Muscle of leg (tissue), 11 donors: ENCODE data around the gene HHAT. TPM values are rescaled to one million over a fixed set of nuclear protein-coding genes. Genes with fewer than 3 reads are reported as not detected.

Source experiments
- DNase-seq: peaks from one replicate; pipeline ENCODE4 v3.0.0; 2013
- H3K27ac ChIP-seq: one replicate; pipeline ENCODE4 v1.5.1; 2013; ENCODE audit warnings: mild to moderate bottlenecking, low read length, control low read depth
- H3K27me3 ChIP-seq: one replicate; pipeline ENCODE4 v1.6.1; 2013; ENCODE audit warnings: low read length; ENCODE audit not compliant: control insufficient read depth, insufficient read depth
- H3K36me3 ChIP-seq: one replicate; pipeline ENCODE4 v1.6.1; 2013; ENCODE audit warnings: low read length; ENCODE audit not compliant: control insufficient read depth, insufficient read depth
- H3K4me1 ChIP-seq: one replicate; pipeline ENCODE4 v1.6.1; 2013; ENCODE audit warnings: low read length; ENCODE audit not compliant: control insufficient read depth, insufficient read depth
- H3K4me3 ChIP-seq: one replicate; pipeline ENCODE4 v1.5.1; 2013; ENCODE audit warnings: low read length, control low read depth
- H3K9me3 ChIP-seq: replicated peaks from 2 replicates; pipeline ENCODE4 v1.6.1; 2013; ENCODE audit warnings: low read depth, low read length; ENCODE audit not compliant: control insufficient read depth
- WGBS: methylation state at CpG from one replicate; pipeline ENCODE4 v1.1.5; 2013; ENCODE audit warnings: missing lambda C conversion rate; ENCODE audit not compliant: insufficient coverage; 5-methylcytosine and 5-hydroxymethylcytosine counted together
- polyA plus RNA-seq, 8 donors: library from polyadenylated mRNA; unstranded; fragments of 120-200 nt; gene quantifications; one replicate each; pipeline versions ENCODE4 v1.2.1 to v1.2.3, GENCODE V29; 2013; ENCODE audit warnings: inconsistent platforms in 1 of 8, low replicate concordance in 1 of 8; ENCODE audit not compliant: insufficient read length in 8 of 8, insufficient read depth in 1 of 8
- total RNA-seq: library from RNA; stranded (reverse); fragments of 120-200 nt; gene quantifications from one replicate; pipeline ENCODE4 v1.2.4, GENCODE V29; 2013

HHAT gene
- total and polyA plus RNA-seq, 9 donors: 3.8 to 6.6 (median 4.5) TPM

GRCh38 chr1:210584439-210585113 is 255.9 kb downstream of the HHAT start:
- Histone ChIP-seq H3K4me1 (peaks cover 6% of the 10 kb centered on the region), H3K4me3 (no peak overlapping the region), H3K9me3 (peaks cover 3% of the 10 kb centered on the region), H3K27me3 (no peaks in the 10 kb centered on the region), H3K27ac (no peak overlapping the region), H3K36me3 (no peaks in the 10 kb centered on the region)
- WGBS: 0% methylated on average over 2 of the region's 3 CpGs
- DNase-seq: peak; percentile 81

DNA sequence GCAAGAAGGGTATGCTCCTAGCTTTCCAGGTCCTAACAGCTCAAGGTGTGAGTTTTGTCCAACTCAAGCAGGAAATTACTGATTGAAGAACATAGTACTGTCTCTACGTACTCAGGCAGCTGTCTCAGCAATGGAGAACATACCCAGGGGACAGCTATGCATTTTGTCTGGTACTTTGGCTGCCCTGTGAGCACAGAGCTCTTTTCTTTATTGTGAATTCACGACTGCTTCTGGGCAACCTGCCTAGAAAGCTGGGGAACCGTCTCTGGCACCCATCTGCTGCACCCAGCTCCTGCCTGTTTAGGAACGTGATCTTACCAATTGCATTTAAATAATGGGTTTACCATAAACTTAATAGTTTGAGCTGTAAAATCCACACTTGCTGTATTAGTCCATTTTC is 258.1 kb downstream of the HHAT start:
- 26% methylated on average over 3 of the region's 4 CpGs for WGBS
- H3K4me3 ChIP-seq: no peak overlapping the region
- DNase-seq: peak; percentile 49

DNA sequence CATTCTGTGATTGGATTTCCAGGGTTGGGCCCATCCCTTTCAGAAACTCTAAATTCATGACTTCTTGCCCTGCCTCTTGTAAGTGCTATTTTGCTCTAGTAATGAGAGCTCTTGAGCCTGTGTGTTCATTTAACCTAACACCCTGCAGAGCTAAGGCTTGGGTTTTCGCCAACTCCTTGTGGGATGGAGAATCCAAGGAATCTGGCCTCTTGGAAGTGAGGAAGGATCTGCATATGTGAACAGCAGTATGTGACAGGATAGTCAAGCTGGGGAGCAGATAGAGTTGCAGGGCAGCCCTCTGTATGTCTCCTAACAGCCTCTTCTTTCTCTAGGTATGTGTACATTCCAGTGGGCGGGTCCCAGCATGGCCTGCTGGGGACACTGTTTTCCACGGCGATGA is 258.9 kb downstream of the HHAT start:
- 98% methylated on average over 4 of the region's 4 CpGs for WGBS
- peak; percentile 30 for DNase-seq

More for the DNA sequence above, 258.1 kb downstream of the HHAT start:
- Histone ChIP-seq H3K36me3 (no peaks in the 10 kb centered on the region), H3K27me3 (no peaks in the 10 kb centered on the region), H3K9me3 (peaks cover 8% of the 10 kb centered on the region), H3K4me1 (peaks cover 6% of the 10 kb centered on the region), H3K27ac (no peak overlapping the region)

GRCh38 chr1:210588357-210588756 is 259.7 kb downstream of the HHAT start:
- H3K9me3 ChIP-seq: peaks cover 8% of the 10 kb centered on the region
- no peaks in the 10 kb centered on the region for H3K27me3 ChIP-seq
- H3K27ac ChIP-seq: no peak overlapping the region
- WGBS: no CpG with 5 or more reads among the region's 3 CpGs
- no peaks in the 10 kb centered on the region for H3K36me3 ChIP-seq
- peaks cover 6% of the 10 kb centered on the region for H3K4me1 ChIP-seq
- no peak for DNase-seq
- H3K4me3 ChIP-seq: no peak overlapping the region

More for the DNA sequence above, 258.9 kb downstream of the HHAT start:
- H3K9me3 ChIP-seq: peaks cover 8% of the 10 kb centered on the region
- H3K4me1 ChIP-seq: peaks cover 6% of the 10 kb centered on the region
- no peaks in the 10 kb centered on the region for H3K27me3 ChIP-seq
- H3K36me3 ChIP-seq: no peaks in the 10 kb centered on the region
- H3K4me3 ChIP-seq: no peak overlapping the region
- H3K27ac ChIP-seq: no peak overlapping the region

DNA sequence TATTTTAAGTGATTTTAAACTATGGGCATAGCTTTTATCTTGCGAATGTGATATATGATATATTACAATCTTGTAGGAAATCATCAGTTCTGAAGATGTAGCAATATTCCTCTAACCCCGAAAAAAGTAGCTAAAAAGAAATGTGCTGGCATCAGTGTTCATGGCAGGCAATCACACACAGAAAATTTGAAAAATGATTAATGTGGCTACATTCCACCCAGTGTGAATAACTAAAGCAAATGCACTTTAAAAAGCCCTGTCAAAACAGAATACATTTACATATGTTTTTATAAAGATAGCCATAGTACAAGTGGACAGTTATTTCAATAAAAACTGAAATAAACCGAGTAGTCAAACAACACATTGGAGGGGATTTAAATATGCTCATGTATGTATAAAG is 260.2 kb downstream of the HHAT start:
- no peaks in the 10 kb centered on the region for H3K27me3 ChIP-seq
- WGBS: no CpG with 5 or more reads among the region's 3 CpGs
- peaks cover 8% of the 10 kb centered on the region for H3K9me3 ChIP-seq
- no peak overlapping the region for H3K4me3 ChIP-seq
- no peaks in the 10 kb centered on the region for H3K36me3 ChIP-seq
- peaks cover 6% of the 10 kb centered on the region for H3K4me1 ChIP-seq
- DNase-seq: peak; percentile 37
- H3K27ac ChIP-seq: no peak overlapping the region

DNA sequence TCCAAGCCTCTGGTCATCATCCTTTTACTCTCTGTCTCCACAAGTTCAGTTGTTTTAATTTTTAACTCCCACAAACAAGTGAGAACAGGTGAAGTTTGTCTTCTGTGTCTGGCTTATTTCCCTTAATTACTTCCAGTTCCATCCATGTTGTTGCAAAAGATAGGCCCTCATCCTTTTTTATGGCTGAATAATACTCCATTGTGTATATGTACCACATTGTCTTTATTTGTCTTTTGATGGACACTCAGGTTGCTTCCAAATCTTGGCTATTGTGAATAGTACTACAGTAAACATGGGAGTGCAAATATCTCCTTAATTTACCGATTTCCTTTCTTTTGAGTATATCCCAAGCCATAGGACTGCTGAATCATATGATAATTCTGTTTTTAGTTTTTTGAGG is 262.5 kb downstream of the HHAT start:
- no CpG with 5 or more reads among the region's 1 CpG for WGBS

DNA sequence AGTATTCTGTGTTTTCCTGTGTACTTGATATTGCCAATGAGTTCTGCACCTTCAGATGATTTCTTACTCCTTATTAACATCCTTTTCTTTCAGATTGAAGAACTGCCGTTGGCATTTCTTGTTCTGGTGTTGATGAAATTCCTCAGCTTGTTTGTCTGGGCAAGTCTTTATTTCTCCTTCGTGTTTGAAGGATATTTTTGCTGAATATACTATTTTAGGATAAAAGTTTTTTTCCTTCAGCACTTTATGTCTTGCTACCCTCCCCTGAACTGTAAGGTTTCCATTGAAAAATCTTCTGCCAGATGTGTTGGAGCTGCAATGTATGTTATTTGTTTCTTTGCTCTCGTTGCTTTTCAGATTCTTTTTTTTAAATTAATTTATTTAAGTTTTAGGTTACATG is 265.9 kb downstream of the HHAT start:
- no CpG with 5 or more reads among the region's 3 CpGs for WGBS
- no peak for DNase-seq
- Histone ChIP-seq H3K4me3 (no peak overlapping the region), H3K27me3 (no peaks in the 10 kb centered on the region), H3K4me1 (no peaks in the 10 kb centered on the region), H3K27ac (no peak overlapping the region), H3K9me3 (peaks cover 5% of the 10 kb centered on the region), H3K36me3 (no peaks in the 10 kb centered on the region)

More for the DNA sequence above, 262.5 kb downstream of the HHAT start:
- DNase-seq: no peak
- no peaks in the 10 kb centered on the region for H3K36me3 ChIP-seq
- peaks cover 6% of the 10 kb centered on the region for H3K4me1 ChIP-seq
- peaks cover 8% of the 10 kb centered on the region for H3K9me3 ChIP-seq
- no peak overlapping the region for H3K27ac ChIP-seq
- no peaks in the 10 kb centered on the region for H3K27me3 ChIP-seq
- no peak overlapping the region for H3K4me3 ChIP-seq

DNA sequence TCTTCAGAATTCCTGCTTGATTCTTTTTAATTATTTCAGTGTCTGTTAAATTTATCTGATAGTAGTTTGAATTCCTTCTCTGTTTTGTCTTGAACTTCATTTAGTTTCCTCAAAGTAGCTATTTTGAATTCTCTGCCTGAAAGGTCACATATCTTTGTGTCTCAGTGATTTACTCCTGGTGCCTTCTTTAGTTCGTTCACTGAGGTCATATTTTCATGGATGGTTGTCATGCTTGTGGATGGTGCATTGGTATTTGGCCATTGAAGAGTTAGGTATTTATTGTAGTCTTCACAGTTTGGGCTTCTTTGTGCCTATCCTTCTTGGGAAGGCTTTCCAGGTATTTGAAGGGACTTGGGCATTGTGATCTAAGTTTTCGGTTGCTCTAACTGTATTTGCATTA is 267.9 kb downstream of the HHAT start:
- no peak overlapping the region for H3K27ac ChIP-seq
- H3K4me1 ChIP-seq: no peaks in the 10 kb centered on the region
- H3K27me3 ChIP-seq: no peaks in the 10 kb centered on the region
- H3K4me3 ChIP-seq: no peak overlapping the region
- WGBS: no CpG with 5 or more reads among the region's 2 CpGs
- no peak for DNase-seq
- H3K36me3 ChIP-seq: no peaks in the 10 kb centered on the region
- no peaks in the 10 kb centered on the region for H3K9me3 ChIP-seq

GRCh38 chr1:210597555-210598134 is 268.9 kb downstream of the HHAT start:
- H3K27ac ChIP-seq: no peak overlapping the region
- no CpG with 5 or more reads among the region's 1 CpG for WGBS
- H3K36me3 ChIP-seq: no peaks in the 10 kb centered on the region
- no peaks in the 10 kb centered on the region for H3K27me3 ChIP-seq
- H3K9me3 ChIP-seq: no peaks in the 10 kb centered on the region
- DNase-seq: no peak
- no peaks in the 10 kb centered on the region for H3K4me1 ChIP-seq
- no peak overlapping the region for H3K4me3 ChIP-seq

DNA sequence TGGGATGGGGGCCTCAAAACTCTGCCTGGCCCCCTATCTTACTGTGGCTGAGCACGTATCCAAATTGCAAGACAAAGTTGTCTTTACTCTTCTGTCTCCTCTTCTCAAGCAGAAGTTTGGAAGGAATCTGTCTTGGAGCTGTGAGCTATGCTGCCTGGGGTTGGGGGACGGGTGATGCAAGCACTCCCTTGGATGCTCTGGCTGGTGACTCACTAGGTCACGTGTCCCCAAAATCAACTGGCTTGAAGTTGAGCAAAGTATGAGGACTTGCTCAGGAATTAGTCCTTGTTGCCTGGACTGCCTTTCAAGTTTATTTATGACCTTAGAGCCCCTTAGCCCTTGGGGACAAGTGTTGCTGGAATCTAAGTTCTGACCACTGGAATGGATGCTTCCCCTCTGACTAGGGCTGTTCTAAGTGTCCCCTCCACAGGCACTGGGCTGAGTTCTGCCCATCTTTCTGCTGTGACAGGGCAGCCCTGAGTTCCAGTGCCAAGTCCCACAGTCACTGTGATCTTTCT is 269.5 kb downstream of the HHAT start:
- 71% methylated on average over 2 of the region's 3 CpGs for WGBS
- H3K27ac ChIP-seq: no peak overlapping the region
- no peaks in the 10 kb centered on the region for H3K36me3 ChIP-seq
- H3K4me3 ChIP-seq: no peak overlapping the region
- H3K27me3 ChIP-seq: no peaks in the 10 kb centered on the region
- DNase-seq: peak; percentile 9
- H3K4me1 ChIP-seq: no peaks in the 10 kb centered on the region
- H3K9me3 ChIP-seq: no peaks in the 10 kb centered on the region
